Endodermal cell (in vitro differentiated cells): Measurements from ENCODE around the gene KRTAP21-1. TPM values are rescaled to one million over a fixed set of nuclear protein-coding genes. Genes with fewer than 3 reads are reported as not detected.

Experiments used
- DNase-seq: peaks from one replicate; pipeline ENCODE4 v3.0.0-alpha.2; 2017
- H3K27ac ChIP-seq: 2 replicates; pipeline ENCODE4 v1.5.1; 2013; ENCODE audit warnings: mild to moderate bottlenecking, low read depth, low read length, moderate library complexity
- H3K27me3 ChIP-seq: 2 replicates; pipeline ENCODE4 v1.6.1; 2013; ENCODE audit warnings: mild to moderate bottlenecking, low read length, moderate library complexity; ENCODE audit not compliant: insufficient read depth, control insufficient read depth, poor library complexity, severe bottlenecking
- H3K36me3 ChIP-seq: 2 replicates; pipeline ENCODE4 v1.7.0; 2013; ENCODE audit warnings: mild to moderate bottlenecking, low read length, moderate library complexity; ENCODE audit not compliant: control insufficient read depth, insufficient read depth
- H3K4me1 ChIP-seq: one replicate; pipeline ENCODE4 v1.7.0; 2013; ENCODE audit warnings: low read length; ENCODE audit not compliant: control insufficient read depth, insufficient read depth
- H3K4me3 ChIP-seq: 2 replicates; pipeline ENCODE4 v1.5.1; 2013; ENCODE audit warnings: mild to moderate bottlenecking, low read length, moderate library complexity
- H3K9ac ChIP-seq: 2 replicates; pipeline ENCODE4 v1.6.1; 2013; ENCODE audit warnings: mild to moderate bottlenecking, low read length, moderate library complexity; ENCODE audit not compliant: poor library complexity, severe bottlenecking; ENCODE audit errors: extremely low read depth
- H3K9me3 ChIP-seq: 2 replicates; pipeline ENCODE4 v1.6.1; 2013; ENCODE audit warnings: mild to moderate bottlenecking, low read length, moderate library complexity; ENCODE audit not compliant: control insufficient read depth
- H3K27ac Mint-ChIP-seq: 2 replicates; pipeline ENCODE4 v1.8.0; 2020; ENCODE audit warnings: mixed read lengths
- H3K27me3 Mint-ChIP-seq: 2 replicates; pipeline ENCODE4 v1.8.0; 2021; ENCODE audit warnings: mild to moderate bottlenecking, mixed read lengths; ENCODE audit not compliant: insufficient read depth
- H3K36me3 Mint-ChIP-seq: 2 replicates; pipeline ENCODE4 v1.8.0; 2020; ENCODE audit warnings: low read depth, mixed read lengths
- H3K4me1 Mint-ChIP-seq: 2 replicates; pipeline ENCODE4 v1.8.0; 2020; ENCODE audit warnings: mixed read lengths
- H3K4me3 Mint-ChIP-seq: 2 replicates; pipeline ENCODE4 v1.8.0; 2020; ENCODE audit warnings: mild to moderate bottlenecking, moderate library complexity, mixed read lengths
- H3K9me3 Mint-ChIP-seq: 2 replicates; pipeline ENCODE4 v1.8.0; 2020; ENCODE audit warnings: mild to moderate bottlenecking, mixed read lengths
- WGBS, 2 experiments: methylation state at CpG; one replicate each; pipeline versions ENCODE4 v1.1.5 to v1.1.7; 2013; ENCODE audit warnings: missing lambda C conversion rate in 2 of 2, mixed read lengths in 1 of 2; ENCODE audit not compliant: insufficient coverage in 1 of 2, insufficient read length in 1 of 2; 5-methylcytosine and 5-hydroxymethylcytosine counted together
- total RNA-seq, 2 donors: library from RNA; stranded (reverse); fragmentation: NEBNext Ultra II Directional in 1 of 2; extraction: Animal tissue kit (Norgen Biotek cat#: 25700) in 1 of 2; gene quantifications; 2 replicates in 1 of 2; 3 replicates in 1 of 2; pipeline ENCODE4 v1.2.1, GENCODE V29; 2021
- TF ChIP-seq, protein P1 (sequence below): fragments of 200-600 bp; sonication (generic); conservative IDR thresholded peaks from 2 replicates; pipeline ENCODE4 v1.5.0; 2021; ENCODE audit warnings: antibody characterized with exemption, mild to moderate bottlenecking

The KRTAP21-1 gene
- total RNA-seq, 2 donors from 2014 or later = not detected

DNA sequence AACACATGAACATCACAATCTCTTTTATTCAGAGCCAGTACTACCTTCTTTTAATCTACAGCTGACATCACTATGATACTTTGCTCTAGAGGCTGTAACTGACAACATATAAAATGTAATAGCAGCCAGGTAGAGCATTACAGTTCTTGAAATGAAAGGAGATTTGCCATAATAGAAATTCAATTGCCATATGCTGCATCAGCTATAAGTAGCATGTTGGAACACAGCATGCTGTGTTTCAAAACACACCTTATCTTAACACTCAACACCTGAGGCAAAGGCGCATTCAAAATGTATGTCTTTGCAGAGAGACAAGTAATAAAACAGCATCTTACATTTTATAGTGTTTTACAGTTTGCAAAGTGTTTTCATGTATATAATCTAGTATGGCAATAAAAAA lies 24.0 kb upstream of the KRTAP21-1 start:
- Histone ChIP-seq H3K36me3 (no peaks in the 10 kb centered on the region), H3K27ac (no peak overlapping the region), H3K27me3 (no peaks in the 10 kb centered on the region), H3K9ac (no peak overlapping the region), H3K4me3 (no peak overlapping the region), H3K4me1 (no peaks in the 10 kb centered on the region), H3K9me3 (no peaks in the 10 kb centered on the region)
- H3K36me3 Mint-ChIP-seq = no peaks in the 10 kb centered on the region
- H3K4me1 Mint-ChIP-seq = no peaks in the 10 kb centered on the region
- H3K27me3 Mint-ChIP-seq = no peaks in the 10 kb centered on the region
- no peak for DNase-seq
- no peak overlapping the region for H3K27ac Mint-ChIP-seq
- WGBS, 2 experiments = 50% methylated on average over 1 of the region's 1 CpG; no CpG with 5 or more reads in 1 of the 2 experiments
- H3K9me3 Mint-ChIP-seq = peaks cover 13% of the 10 kb centered on the region
- H3K4me3 Mint-ChIP-seq = no peak overlapping the region
- TF ChIP-seq, protein P1, sequence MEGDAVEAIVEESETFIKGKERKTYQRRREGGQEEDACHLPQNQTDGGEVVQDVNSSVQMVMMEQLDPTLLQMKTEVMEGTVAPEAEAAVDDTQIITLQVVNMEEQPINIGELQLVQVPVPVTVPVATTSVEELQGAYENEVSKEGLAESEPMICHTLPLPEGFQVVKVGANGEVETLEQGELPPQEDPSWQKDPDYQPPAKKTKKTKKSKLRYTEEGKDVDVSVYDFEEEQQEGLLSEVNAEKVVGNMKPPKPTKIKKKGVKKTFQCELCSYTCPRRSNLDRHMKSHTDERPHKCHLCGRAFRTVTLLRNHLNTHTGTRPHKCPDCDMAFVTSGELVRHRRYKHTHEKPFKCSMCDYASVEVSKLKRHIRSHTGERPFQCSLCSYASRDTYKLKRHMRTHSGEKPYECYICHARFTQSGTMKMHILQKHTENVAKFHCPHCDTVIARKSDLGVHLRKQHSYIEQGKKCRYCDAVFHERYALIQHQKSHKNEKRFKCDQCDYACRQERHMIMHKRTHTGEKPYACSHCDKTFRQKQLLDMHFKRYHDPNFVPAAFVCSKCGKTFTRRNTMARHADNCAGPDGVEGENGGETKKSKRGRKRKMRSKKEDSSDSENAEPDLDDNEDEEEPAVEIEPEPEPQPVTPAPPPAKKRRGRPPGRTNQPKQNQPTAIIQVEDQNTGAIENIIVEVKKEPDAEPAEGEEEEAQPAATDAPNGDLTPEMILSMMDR = no peak

DNA sequence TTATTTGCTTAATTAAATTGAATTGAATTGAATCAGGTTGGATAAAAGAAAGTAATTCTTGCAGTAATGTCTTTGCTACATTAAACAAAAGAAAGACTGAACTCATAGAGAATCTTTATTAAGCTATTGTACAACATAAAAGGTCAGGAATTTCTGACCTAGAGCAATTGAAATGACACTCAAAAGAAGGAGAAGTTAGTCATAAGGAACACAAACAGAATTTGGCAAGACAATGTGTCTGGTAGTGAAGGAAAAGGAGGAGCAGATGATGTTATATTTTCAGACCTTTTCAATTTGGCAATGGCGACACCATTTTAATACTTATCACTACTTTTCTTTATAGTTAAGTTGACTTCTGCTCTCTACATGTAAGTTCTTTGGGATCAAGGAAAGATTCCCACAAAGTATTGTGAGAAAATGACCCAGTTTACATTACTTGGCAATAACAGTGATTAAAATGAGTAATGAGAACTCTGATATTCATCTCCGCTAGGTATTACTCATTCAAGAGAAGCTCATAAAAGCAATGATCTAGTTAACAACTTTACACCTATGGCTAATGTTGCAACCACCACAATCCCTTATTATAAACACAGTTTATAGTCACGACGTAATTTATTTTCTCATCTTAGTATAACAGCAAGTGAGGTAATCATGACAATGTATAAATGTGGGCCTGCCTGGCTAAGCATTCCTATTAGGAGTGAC lies 14.7 kb upstream of the KRTAP21-1 start:
- no peaks in the 10 kb centered on the region for H3K27me3 Mint-ChIP-seq

DNA sequence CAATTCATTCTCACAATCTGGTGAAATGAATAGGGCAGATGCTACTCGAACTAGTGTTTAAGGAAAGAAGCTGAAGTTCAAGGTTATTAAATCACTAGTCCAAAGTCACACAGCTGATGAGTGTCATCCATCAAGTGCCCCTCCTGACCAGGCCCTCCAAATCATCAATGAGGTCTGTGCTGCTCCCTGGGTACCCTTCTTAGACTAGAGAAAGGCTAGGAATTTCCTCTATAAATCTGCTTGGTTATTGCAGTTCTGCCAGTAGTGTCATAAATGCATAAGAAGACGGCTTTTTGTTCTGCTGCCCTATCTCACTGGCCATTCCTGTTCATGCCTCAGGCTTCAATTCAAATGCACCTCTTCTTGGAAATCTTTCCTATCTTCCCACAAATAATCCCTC lies 5.5 kb upstream of the KRTAP21-1 start:
- WGBS, 2 experiments = 87% methylated on average over 2 of the region's 2 CpGs; no CpG with 5 or more reads in 1 of the 2 experiments
- no peaks in the 10 kb centered on the region for H3K9me3 ChIP-seq
- H3K27ac ChIP-seq = no peak overlapping the region
- peaks cover 17% of the 10 kb centered on the region for H3K9me3 Mint-ChIP-seq
- no peak overlapping the region for H3K4me3 Mint-ChIP-seq
- H3K9ac ChIP-seq = no peak overlapping the region
- TF ChIP-seq, protein P1 = no peak
- no peaks in the 10 kb centered on the region for H3K4me1 ChIP-seq
- no peak overlapping the region for H3K27ac Mint-ChIP-seq
- no peaks in the 10 kb centered on the region for H3K27me3 Mint-ChIP-seq
- no peaks in the 10 kb centered on the region for H3K36me3 Mint-ChIP-seq
- DNase-seq = no peak
- no peak overlapping the region for H3K4me3 ChIP-seq
- H3K27me3 ChIP-seq = no peaks in the 10 kb centered on the region
- no peaks in the 10 kb centered on the region for H3K36me3 ChIP-seq
- no peaks in the 10 kb centered on the region for H3K4me1 Mint-ChIP-seq

More for the DNA sequence above, 14.7 kb upstream of the KRTAP21-1 start:
- Histone ChIP-seq H3K9me3 (no peaks in the 10 kb centered on the region), H3K27me3 (no peaks in the 10 kb centered on the region), H3K4me1 (no peaks in the 10 kb centered on the region), H3K27ac (no peak overlapping the region), H3K4me3 (no peak overlapping the region), H3K36me3 (no peaks in the 10 kb centered on the region), H3K9ac (no peak overlapping the region)
- 67 to 91% methylated on average over 1 to 3 of the region's 4 CpGs for WGBS, 2 experiments
- no peaks in the 10 kb centered on the region for H3K36me3 Mint-ChIP-seq
- no peak overlapping the region for H3K27ac Mint-ChIP-seq
- no peaks in the 10 kb centered on the region for H3K4me1 Mint-ChIP-seq
- no peak for DNase-seq
- peaks cover 10% of the 10 kb centered on the region for H3K9me3 Mint-ChIP-seq
- TF ChIP-seq, protein P1 = no peak
- H3K4me3 Mint-ChIP-seq = no peak overlapping the region
